SH-SY5Y (cell line): ENCODE measurements around the gene PYGO1.

Experiments
- GATA2 ChIP-seq: IDR thresholded peaks from 2 replicates; pipeline ENCODE4 v1.6.1; 2011; ENCODE audit warnings: mild to moderate bottlenecking, low read depth, low read length
- GATA3 ChIP-seq: IDR thresholded peaks from 2 replicates; pipeline ENCODE4 v1.6.1; 2011; ENCODE audit warnings: low read depth, mild to moderate bottlenecking, low read length, moderate library complexity

- no peak for TF ChIP-seq GATA2
- TF ChIP-seq GATA3, result no peak
Observed at GRCh38 chr15:55496716-55497115, 91.4 kb downstream of the PYGO1 start.
